HG02973 (cell line): Measurements from ENCODE around the gene GALNT2.

Source experiments
- ATAC-seq: cut with Tn5 transposase; IDR thresholded peaks from one replicate; pipeline ENCODE4 v1.9.1; 2021; ENCODE audit warnings: moderate library complexity; ENCODE audit not compliant: unreplicated experiment

GALNT2 gene

GRCh38 chr1:230109066-230109465 is 42.0 kb downstream of the GALNT2 start:
- no peak for ATAC-seq

GRCh38 chr1:230109895-230110667 is 43.0 kb downstream of the GALNT2 start:
- ATAC-seq, result peak; percentile 84

- ATAC-seq, result no peak
Measured at GRCh38 chr1:230110971-230111370, 43.9 kb downstream of the GALNT2 start.

GRCh38 chr1:230112131-230112701 is 45.2 kb downstream of the GALNT2 start:
- ATAC-seq, result no peak

GRCh38 chr1:230112782-230113181 is 45.7 kb downstream of the GALNT2 start:
- no peak for ATAC-seq

GRCh38 chr1:230113235-230113592 is 46.2 kb downstream of the GALNT2 start:
- ATAC-seq, result no peak

GRCh38 chr1:230113593-230114236 is 46.7 kb downstream of the GALNT2 start:
- ATAC-seq, result no peak

- ATAC-seq, result no peak
Measured at GRCh38 chr1:230114237-230114651, 47.2 kb downstream of the GALNT2 start.

GRCh38 chr1:230117694-230118093 is 50.7 kb downstream of the GALNT2 start:
- no peak for ATAC-seq

- no peak for ATAC-seq
Measured at GRCh38 chr1:230119340-230119739, 52.3 kb downstream of the GALNT2 start.

GRCh38 chr1:230120289-230120920 is 53.4 kb downstream of the GALNT2 start:
- ATAC-seq, result no peak

GRCh38 chr1:230120921-230121381 is 53.9 kb downstream of the GALNT2 start:
- ATAC-seq, result no peak

- no peak for ATAC-seq
Measured at GRCh38 chr1:230121950-230122349, 54.9 kb downstream of the GALNT2 start.

GRCh38 chr1:230122366-230123279 is 55.6 kb downstream of the GALNT2 start:
- ATAC-seq, result no peak

GRCh38 chr1:230123280-230124185 is 56.5 kb downstream of the GALNT2 start:
- ATAC-seq, result peak; percentile 82

- no peak for ATAC-seq
Measured at GRCh38 chr1:230124186-230125128, 57.4 kb downstream of the GALNT2 start.

GRCh38 chr1:230125141-230125540 is 58.1 kb downstream of the GALNT2 start:
- no peak for ATAC-seq
